Right atrium auricular region (tissue), 2 donors: Measurements from ENCODE around the gene UBR3. TPM values are rescaled to one million over a fixed set of nuclear protein-coding genes. Genes with fewer than 3 reads are reported as not detected.
"Not testable (repeated sequence)": the region's sequence is repeated elsewhere in the genome, so short reads cannot be mapped to it uniquely, and the experiment has no call there.

ENCODE experiments used
- DNase-seq: peaks from one replicate; pipeline ENCODE4 v3.0.0-alpha.2; 2019; ENCODE audit warnings: low spot score
- H3K27ac ChIP-seq, 2 donors: fragments of 200-600 bp; sonication (generic); 1 replicate in 1 of 2; 2 replicates in 1 of 2; pipeline ENCODE4 v1.5.1; 2016 to 2019
- H3K27me3 ChIP-seq, 2 donors: fragments of 200-600 bp; sonication (generic); one replicate each; pipeline versions ENCODE4 v1.5.1 to v1.6.0; 2017 to 2019
- H3K36me3 ChIP-seq: fragments of 200-600 bp; sonication (generic); one replicate; pipeline ENCODE4 v1.5.1; 2016
- H3K4me1 ChIP-seq, 2 donors: fragments of 200-600 bp; sonication (generic); one replicate each; pipeline versions ENCODE4 v1.5.1 to v1.6.0; 2017 to 2019
- H3K4me3 ChIP-seq, 2 donors: fragments of 200-600 bp; sonication (generic); 1 replicate in 1 of 2; 2 replicates in 1 of 2; pipeline ENCODE4 v1.5.1; 2017 to 2019; ENCODE audit warnings: mild to moderate bottlenecking in 1 of 2, moderate library complexity in 1 of 2
- H3K9me3 ChIP-seq, 2 donors: fragments of 200-600 bp; sonication (generic); one replicate each; pipeline ENCODE4 v1.5.1; 2019
- CTCF ChIP-seq, 2 donors: fragments of 200-600 bp; sonication (generic); IDR thresholded peaks; one replicate each; pipeline ENCODE4 v1.5.1; 2019; ENCODE audit warnings: antibody characterized with exemption in 2 of 2
- total RNA-seq, 2 donors: library from RNA; depleted of rRNA; stranded (reverse); fragments of >200 nt; gene quantifications; one replicate each; pipeline ENCODE4 v1.1.0, GENCODE V29; 2016

The UBR3 gene
- total RNA-seq, 2 donors from 2014 or later: 56.5 to 93.6 TPM

GRCh38 chr2:169803480-169803879 lies 23.8 kb upstream of the UBR3 start:
- Histone ChIP-seq H3K36me3 (peaks cover 50% of the 10 kb centered on the region), H3K27me3 (no peaks in the 10 kb centered on the region), H3K4me3 (no peak overlapping the region), H3K4me1 (peaks cover 0 to 14% of the 10 kb centered on the region in 2 donors), H3K27ac (no peak overlapping the region), H3K9me3 (no peaks in the 10 kb centered on the region)
- DNase-seq: no peak
- TF ChIP-seq CTCF (IDR thresholded peaks at IDR 0.05): no peak

GRCh38 chr2:169806586-169806985 lies 20.7 kb upstream of the UBR3 start:
- no peaks in the 10 kb centered on the region for H3K9me3 ChIP-seq
- no peak for DNase-seq
- TF ChIP-seq CTCF (IDR thresholded peaks at IDR 0.05): no peak
- H3K27ac ChIP-seq: no peak overlapping the region
- peaks cover 0 to 4% of the 10 kb centered on the region in 2 donors for H3K4me1 ChIP-seq
- H3K36me3 ChIP-seq: peaks cover 73% of the 10 kb centered on the region
- H3K4me3 ChIP-seq: no peak overlapping the region
- no peaks in the 10 kb centered on the region for H3K27me3 ChIP-seq

- no peak for TF ChIP-seq CTCF (IDR thresholded peaks at IDR 0.05)
- H3K36me3 ChIP-seq: peaks cover 79% of the 10 kb centered on the region
Observed at GRCh38 chr2:169808221-169808620, 19.0 kb upstream of the UBR3 start.

GRCh38 chr2:169815849-169816248 lies 11.4 kb upstream of the UBR3 start:
- Histone ChIP-seq H3K4me1 (no peaks in the 10 kb centered on the region), H3K4me3 (no peak overlapping the region), H3K27me3 (no peaks in the 10 kb centered on the region), H3K9me3 (no peaks in the 10 kb centered on the region), H3K27ac (no peak overlapping the region), H3K36me3 (peaks cover 64% of the 10 kb centered on the region)
- TF ChIP-seq CTCF (IDR thresholded peaks at IDR 0.05): no peak
- no peak for DNase-seq

More at GRCh38 chr2:169808221-169808620, 19.0 kb upstream of the UBR3 start:
- DNase-seq: no peak
- H3K4me3 ChIP-seq: no peak overlapping the region
- no peaks in the 10 kb centered on the region for H3K4me1 ChIP-seq
- no peak overlapping the region for H3K27ac ChIP-seq
- no peaks in the 10 kb centered on the region for H3K27me3 ChIP-seq
- H3K9me3 ChIP-seq: no peaks in the 10 kb centered on the region

- H3K4me3 ChIP-seq, H3K27me3 ChIP-seq, H3K9me3 ChIP-seq, H3K27ac ChIP-seq, DNase-seq, H3K4me1 ChIP-seq: not testable (repeated sequence)
- peaks cover 53% of the 10 kb centered on the region for H3K36me3 ChIP-seq
Observed at GRCh38 chr2:169816961-169817360, 10.3 kb upstream of the UBR3 start.

GRCh38 chr2:169817369-169817768 lies 9.9 kb upstream of the UBR3 start:
- peaks cover 48% of the 10 kb centered on the region for H3K36me3 ChIP-seq
- H3K9me3 ChIP-seq, H3K27me3 ChIP-seq, H3K27ac ChIP-seq, H3K4me1 ChIP-seq, DNase-seq, H3K4me3 ChIP-seq: not testable (repeated sequence)

- no peaks in the 10 kb centered on the region for H3K9me3 ChIP-seq
- no peak overlapping the region for H3K27ac ChIP-seq
- H3K4me3 ChIP-seq: no peak overlapping the region
- H3K4me1 ChIP-seq: peaks cover 0 to 9% of the 10 kb centered on the region in 2 donors
- H3K36me3 ChIP-seq: peaks cover 41% of the 10 kb centered on the region
- H3K27me3 ChIP-seq: no peaks in the 10 kb centered on the region
- no peak for DNase-seq
- TF ChIP-seq CTCF (IDR thresholded peaks at IDR 0.05): no peak
Observed at GRCh38 chr2:169818241-169818640, 9.0 kb upstream of the UBR3 start.
